Lung microvascular endothelial cell (primary cell): Measurements from ENCODE around the gene LUZP1. TPM values are rescaled to one million over a fixed set of nuclear protein-coding genes. Genes with fewer than 3 reads are reported as not detected.

ENCODE experiments used
- total RNA-seq: library from RNA; depleted of rRNA; stranded (reverse); fragments of >200 nt; gene quantifications from 2 replicates; pipeline ENCODE4 v1.2.1, GENCODE V29; 2014

The LUZP1 gene
- total RNA-seq, 1 donor from 2014 or later, result 30.4 TPM

Other genes starting within 250 kb of the LUZP1 start
- not detected in 2 replicates for gene LACTBL1, start 196.0 kb downstream of the LUZP1 start, total RNA-seq
- not detected in 2 replicates for gene TEX46, start 153.0 kb downstream of the LUZP1 start, total RNA-seq
- 73.6 and 87.4 TPM in 2 replicates for gene KDM1A, start 149.4 kb downstream of the LUZP1 start, total RNA-seq
- under 0.01 and 0.22 TPM in 2 replicates for gene HTR1D, start 48.6 kb upstream of the LUZP1 start, total RNA-seq
- gene HNRNPR, start 175.4 kb upstream of the LUZP1 start, total RNA-seq, result 53.6 and 55.1 TPM in 2 replicates
- gene ZNF436, start 201.0 kb upstream of the LUZP1 start, total RNA-seq, result 14.1 and 17.7 TPM in 2 replicates